ENCODE results near the gene HARBI1.

The HARBI1 gene, protein sequence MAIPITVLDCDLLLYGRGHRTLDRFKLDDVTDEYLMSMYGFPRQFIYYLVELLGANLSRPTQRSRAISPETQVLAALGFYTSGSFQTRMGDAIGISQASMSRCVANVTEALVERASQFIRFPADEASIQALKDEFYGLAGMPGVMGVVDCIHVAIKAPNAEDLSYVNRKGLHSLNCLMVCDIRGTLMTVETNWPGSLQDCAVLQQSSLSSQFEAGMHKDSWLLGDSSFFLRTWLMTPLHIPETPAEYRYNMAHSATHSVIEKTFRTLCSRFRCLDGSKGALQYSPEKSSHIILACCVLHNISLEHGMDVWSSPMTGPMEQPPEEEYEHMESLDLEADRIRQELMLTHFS

DNA sequence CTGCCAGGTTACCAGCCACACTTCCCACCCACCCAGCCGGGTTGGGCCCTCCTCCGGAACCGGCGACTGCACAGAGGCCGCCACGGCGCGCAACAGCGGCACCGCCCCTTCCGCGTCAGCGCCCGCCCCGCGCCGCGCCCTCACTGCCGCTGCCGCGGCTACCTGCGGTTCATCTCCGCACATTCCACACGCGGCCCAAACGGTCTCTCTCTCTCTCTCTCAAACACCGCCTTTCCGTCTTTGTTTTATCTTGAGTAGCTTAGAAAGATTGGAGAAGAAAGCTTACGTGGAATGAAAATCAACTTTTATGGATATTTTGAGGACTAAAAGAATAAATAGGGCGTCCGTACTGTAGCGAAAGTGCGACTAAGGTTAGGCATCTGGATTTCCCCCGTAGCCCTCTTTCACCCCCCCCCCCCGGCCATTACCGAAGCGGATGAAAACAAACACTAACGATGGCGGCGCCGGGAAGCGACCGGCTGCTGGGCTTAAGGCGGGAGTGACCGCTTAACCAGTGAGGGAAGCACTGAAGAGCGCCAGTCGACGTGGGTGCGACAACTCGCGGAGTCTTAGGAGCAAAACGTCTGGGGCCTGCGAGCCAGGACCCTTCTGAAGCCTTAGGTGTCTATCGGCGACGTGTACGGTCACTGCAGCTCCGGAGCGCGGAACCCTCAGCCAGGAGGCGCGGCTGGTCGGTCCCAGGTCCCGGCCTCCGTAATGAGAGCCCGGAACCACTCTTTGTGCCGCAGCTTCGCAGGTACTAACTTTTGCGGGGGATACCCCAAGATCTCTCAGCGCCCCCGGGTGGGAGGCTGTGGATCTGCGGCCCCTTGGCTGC, at the start of gene HARBI1, which contains the start of gene ATG13:
HARBI1 (minus strand) TSS at position 94 of the 838 bp plus-strand sequence. CDS start 990 bp downstream, outside the sequence.
ATG13 (plus strand) TSS at position 420 of the 838 bp plus-strand sequence. CDS start 26,739 bp downstream, outside the sequence.
- DNase-seq (ENCODE audit: low spot score): peak; percentile 94

DNA sequence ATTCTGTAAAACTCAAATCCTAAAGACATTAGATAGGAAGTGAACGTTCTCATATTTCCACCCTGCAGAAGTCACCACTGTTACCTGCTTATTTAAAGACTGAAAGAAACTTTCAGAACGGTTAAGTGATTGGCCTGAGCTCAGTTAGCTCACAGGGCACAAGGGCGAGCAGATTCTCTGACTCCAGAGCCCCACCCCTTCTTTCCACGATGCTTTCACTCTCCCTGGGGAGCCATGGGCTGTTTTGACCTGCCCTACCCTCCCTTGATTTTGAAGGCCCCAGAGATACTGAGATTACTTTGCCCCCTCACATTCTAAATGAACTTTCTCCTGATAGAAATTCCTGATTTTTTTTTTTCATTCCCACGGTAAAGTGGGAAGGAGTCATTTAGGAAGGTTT, 49.5 kb upstream of the HARBI1 start:
- no peak for DNase-seq (ENCODE audit: low spot score)

DNA sequence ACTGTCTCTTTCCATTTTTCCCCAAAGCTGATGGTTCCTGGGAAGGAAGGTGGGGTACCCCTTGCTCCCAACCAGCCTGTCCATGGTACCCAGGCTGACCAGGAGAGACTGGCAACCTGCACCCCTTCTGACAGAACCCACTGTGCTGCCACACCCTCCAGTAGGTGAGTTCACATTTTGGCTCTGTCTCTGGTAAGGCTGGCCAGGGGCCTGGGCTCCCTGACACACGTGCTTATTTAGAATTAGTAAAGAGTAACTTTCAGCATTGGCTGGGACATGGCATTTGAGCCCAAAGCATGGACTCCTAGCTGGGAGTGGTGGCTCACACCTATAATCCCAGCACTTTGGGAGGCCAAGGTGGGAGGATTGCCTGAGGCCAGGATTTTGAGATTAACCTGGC, 48.3 kb upstream of the HARBI1 start:
- DNase-seq (ENCODE audit: low spot score): no peak

DNA sequence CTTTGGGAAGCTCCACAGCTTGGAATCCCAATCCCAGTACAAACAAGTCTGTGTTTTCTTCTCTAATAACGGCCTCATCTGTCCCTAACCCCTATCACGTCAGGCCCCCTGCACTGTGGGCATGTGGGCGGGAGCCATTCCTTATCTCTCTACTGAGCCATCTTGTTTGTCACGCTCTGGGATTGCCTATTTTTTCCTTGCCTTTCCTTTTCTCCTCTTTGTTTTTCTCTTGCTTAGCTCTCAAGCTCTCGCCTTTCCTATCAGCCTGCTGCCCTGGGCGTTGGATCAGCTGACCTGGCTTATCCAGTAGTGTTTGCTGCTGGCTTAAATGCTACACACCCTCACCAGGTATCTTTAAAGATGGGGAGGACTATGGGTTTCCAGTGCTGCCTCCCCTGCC, 47.6 kb upstream of the HARBI1 start:
- no peak for DNase-seq (ENCODE audit: low spot score)

DNA sequence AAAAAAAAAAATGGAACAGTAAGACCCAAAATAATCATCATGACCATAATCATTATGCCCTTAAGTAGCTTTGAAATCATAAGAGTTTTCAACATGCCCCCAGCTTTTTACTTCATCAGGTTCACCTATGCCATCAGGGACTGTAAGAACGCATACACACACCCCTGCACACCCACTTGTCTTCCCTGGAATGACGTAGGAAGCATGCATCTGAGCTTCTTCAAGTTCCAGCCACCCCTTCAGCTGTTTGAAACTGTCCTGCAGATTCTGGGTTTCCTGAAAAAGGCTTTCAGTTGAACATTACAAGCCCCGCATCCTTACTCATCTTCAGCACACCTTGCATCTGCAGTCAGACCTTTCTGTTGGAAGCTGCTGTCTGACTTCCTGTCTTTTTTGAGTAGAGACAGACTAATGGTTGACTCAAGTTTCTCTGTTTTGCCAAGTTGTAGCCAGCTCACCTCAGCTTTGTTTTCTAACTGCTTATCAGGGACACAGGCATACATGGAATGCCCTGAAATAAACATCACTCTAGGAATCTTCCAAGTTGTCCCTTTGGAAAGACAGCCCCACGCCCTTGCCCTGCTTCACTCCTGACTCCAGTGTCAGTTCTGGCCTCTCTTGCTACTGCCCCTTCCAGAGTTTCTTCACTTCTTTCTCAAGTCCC, 46.4 kb upstream of the HARBI1 start:
- DNase-seq (ENCODE audit: low spot score): no peak

DNA sequence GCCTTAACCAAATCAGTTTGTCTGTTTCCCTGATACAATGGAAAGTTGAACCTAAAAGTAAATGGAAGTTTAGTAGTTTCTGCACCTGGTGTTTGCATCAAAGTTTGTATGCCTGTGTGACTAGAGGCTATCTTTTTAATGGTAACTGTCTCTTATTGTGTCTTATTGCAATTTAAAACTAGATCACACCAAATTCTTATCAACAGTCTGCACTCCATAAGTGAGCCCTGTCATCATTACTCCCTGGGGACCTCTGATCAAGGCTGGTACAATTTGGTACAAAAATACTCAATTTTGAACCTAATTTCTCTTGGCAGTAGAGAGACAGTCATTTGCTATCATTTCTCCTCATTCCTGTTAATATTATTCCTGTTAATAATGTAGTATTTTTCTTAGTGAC, 45.3 kb upstream of the HARBI1 start:
- DNase-seq (ENCODE audit: low spot score): no peak

DNA sequence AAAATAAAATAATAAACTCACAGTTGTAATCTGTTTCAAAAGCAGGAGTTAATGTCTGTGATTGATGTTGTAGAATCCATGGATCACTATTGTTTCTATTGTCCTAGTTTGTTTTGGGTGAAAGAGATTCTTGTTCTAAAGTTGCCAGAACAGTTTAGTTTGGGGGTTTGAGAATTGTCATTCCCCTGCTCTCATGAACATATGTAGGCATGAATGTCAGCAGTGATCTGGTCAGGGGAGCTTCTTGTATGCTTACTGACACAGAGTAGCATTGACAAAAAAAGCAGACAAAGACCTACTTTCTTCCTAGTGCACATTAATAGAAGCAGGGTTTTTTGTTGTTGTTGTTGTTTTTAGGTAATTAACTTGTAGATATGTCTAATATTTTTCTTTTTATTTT, 44.8 kb upstream of the HARBI1 start:
- no peak for DNase-seq (ENCODE audit: low spot score)

DNA sequence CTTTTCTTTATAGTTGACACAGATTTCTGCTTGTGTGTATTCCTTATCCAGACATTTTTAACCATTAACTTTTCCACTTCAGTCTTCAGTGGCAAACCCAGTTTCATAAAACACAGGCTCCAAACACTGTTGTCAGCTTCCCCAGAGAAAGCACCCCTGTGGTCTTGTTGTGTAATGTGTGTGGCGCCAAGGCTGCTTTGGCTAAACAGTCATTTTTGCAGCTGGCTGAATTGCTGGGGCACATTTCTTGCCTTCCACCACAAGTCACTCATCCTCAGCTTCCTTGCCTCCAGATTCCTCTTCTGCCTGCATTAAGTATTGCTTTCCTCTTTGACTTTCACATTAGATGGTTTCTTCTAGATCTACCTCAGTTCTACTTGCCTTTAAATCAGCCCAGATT, 42.9 kb upstream of the HARBI1 start:
- peak; percentile 58 for DNase-seq (ENCODE audit: low spot score)

DNA sequence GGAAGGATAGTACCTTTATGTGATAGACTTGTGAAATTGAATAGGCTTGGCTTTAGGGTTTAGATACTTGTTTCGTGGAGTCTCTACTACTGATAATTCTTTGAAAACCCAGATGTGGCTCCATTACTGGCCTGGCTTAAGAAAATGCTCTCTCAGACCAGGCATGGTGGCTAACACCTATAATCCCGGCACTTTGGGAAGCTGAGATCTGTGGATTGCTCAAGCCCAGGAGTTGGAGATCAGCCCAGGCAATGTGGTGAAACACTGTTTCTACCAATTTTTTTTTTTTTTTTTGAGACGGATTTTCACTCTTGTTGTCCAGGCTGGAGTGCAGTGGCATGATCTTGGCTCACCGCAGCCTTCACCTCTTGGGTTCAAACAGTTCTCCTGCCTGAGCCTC, 41.2 kb upstream of the HARBI1 start:
- no peak for DNase-seq (ENCODE audit: low spot score)

DNA sequence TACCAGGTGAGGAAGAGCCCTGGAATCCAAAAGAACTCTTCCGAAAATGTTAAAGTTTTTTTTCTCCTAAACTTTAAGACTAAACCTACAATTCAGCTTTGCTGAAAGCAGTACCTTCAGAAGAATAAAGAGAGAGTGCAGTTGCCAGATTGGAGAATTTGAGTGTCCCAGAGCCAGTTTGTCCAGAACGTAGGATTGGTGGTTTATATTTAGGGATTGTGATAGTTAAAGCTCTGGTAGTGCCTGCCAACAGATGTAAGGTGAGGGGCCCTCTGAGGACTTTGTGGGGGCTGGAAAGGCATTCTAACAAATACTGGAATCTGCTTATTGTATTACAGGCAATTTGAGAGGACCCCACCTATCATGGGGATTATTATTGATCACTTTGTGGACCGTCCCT, 40.2 kb upstream of the HARBI1 start:
- no peak for DNase-seq (ENCODE audit: low spot score)

DNA sequence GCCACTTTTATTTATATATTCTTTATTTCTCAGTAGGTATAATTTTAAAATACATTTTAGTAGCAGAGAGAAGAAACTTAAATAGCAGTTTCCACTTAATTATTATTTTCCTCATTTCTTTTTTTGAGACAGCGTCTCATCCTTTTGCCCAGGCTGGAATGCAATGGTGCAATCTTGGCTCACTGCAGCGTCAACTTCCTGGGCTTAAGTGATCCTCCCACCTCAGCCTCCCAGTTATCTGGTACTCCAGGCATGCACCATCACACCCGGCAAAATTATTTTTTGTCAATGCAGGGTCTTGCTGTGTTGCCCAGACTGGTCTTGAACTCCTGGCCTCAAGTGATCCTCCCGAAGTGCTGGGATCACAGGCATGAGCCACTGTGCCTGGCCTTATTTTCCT, 38.6 kb upstream of the HARBI1 start:
- no peak for DNase-seq (ENCODE audit: low spot score)

DNA sequence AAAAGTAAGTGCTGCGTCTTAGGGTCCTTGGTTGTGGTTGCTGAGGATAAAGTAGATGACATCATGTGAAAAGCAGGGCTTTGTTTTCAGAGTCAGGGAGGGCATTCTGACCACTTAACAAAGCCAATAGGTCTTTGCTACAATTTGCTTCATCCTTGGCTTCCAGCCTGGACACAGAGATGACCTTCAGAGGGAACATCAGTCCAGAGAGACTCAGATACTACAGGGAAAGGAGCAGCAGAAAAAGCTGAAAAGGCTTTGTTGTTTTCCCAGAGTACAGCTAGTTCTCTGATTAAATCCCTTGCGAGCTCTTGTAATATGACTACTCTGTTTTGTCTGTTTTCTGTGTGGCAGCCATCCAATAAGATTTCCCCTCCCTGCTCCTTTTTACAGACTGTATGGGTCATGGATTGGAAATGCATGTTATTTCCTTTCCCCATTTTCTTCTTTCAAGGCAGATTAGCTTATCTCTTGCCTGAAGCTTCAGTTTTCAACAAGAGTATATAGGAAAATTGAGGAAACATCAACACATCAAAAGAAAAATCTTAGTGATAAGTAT, 32.2 kb upstream of the HARBI1 start:
- peak; percentile 77 for DNase-seq (ENCODE audit: low spot score)

DNA sequence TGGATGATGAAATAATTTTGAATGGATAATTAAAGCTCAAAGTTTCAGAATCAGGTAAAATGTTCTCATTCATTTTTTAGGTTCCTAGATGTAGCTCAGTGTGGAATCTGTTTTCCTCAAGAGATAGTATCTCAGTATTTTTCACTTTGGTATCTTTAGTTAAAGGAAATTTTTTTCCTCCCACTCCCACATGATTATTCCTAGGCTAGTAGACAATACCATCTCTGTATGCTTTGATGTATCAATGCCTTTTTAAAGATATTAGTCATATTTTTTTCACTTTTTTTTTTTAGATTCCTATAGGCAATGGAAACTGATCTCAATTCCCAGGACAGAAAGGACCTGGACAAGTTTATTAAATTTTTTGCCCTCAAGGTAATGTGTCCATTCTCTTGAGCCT, 27.0 kb upstream of the HARBI1 start:
- DNase-seq (ENCODE audit: low spot score): no peak

DNA sequence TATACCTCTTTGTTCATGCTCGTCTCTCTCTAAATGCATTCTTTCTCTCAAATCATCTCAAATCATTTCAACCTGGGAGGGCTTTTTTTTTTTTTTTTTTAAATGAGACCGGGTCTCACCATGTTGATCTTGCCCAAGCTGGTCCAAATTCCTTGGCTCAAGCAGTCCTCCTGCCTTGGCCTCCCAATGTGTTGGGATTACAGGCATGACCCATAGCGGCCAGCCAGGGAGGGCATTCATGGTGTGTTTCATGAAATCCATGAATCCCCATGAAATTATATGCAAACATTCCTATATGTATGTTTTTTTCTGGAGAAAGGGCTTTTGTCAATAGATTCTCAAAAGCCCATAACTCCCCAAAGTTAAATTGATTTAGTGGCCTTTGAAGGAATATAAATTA, 26.5 kb upstream of the HARBI1 start:
- DNase-seq (ENCODE audit: low spot score): no peak

DNA sequence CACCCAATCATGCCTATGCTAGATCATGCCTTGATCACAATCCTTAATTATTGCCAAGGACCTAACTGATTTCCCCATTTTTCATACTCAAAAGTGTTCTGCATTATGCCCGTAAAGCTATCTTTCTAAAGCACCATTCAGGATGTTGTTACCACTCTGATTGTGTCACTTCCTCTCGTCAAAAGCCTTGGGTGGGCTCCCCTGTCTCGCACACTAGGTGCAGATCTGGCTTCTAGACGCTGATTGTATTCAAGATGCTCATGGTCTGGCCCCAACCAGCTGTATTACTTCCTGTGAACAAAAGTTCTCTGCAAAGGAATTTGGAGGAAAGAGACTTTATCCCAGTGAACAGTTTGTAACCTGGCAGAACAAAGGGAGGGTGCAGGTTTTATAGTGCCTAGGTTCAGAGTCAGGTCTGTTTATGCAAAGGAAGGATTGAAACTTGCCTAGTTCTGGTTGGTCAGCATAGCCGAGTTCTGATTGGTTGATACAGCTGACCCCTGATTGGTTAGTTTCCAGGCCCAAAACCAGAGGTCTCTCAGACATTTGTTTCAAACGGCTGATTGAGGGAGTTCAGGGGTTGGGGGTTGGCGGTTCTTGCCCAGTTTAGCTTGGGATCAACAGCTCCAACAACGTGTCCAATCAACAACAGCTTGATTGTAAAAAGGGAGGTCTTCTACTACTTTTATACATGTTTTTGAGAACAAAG, 25.8 kb upstream of the HARBI1 start:
- DNase-seq (ENCODE audit: low spot score): no peak

DNA sequence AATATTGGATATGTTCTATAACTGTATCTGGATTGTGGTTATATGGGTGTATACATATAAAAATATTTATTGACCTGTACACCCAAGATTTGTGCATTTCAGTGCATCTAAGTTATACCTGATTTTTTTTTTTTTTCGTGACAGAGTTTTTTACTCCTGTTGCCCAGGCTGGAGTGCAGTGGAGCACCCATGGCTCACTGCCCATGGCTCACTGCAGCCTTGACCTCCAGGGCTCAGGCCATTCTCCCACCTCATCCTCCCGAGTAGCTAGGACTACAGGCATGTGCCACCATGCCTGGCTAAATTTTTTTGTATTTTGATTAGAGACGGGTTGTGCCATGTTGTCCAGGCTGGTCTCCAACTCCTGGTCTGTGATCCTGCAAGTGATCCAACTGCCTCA, 24.6 kb upstream of the HARBI1 start:
- DNase-seq (ENCODE audit: low spot score): no peak

DNA sequence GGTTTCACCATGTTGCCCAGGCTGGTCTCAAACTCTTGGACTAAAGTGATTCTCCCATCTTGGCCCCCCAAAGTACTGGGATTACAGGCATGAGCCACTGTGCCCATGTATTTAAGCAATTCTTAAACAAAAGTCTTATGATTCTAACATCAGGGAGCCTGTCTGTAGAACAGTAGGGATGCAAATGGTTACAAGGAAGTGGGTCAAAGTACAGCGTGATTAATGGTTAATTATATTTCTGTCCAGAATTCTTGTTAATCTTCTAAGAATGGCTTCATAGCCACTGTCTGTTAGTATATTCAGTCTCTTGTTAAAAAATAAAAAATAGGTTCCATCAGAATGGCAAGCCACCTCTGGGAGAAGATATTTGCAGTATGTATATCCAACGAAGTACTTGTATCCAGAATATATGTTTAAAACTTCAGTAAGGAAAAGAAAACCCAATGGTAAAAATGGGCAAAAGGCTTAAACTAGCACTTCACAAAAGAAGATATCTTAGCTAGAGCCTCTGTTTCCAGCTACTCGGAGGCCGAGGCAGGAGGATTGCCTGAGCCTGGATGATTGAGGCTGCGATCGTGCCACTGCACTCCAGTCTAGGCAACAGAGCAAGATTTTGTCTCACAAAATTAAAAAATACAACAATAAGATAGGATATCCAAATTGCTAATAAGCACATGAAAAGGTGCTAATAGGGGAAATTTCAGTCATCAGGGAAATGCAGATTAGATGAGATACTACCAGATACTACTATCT, 23.2 kb upstream of the HARBI1 start:
- no peak for DNase-seq (ENCODE audit: low spot score)

DNA sequence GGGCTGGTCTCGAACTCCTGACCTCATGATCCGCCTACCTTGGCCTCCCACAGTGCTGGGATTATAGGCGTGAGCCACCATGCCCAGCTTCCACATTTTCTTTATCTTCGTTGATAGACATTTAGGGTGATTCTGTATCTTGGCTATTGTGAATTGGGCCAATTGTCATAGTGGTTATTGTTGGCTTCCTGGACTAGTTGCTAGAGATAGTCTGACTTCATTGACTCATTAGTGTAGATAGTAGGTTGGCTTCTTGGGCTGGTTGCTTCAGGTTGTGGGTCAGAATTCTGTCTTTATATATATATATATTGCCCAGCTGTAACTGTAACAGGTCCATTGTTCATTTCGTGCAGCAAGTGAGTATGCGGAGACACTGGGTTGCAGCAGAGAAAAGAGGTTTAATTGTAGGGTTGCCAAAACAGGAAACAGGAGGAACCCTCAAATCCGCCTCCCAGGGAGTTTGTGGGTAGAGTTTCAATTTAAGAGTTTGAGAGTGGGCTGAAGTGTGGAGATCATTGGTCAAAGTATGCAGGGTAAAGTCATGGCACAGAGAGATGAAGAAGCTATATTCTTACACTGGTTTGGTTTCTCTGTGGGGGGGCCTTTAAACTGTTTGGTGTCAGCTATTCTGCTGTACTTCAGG, 22.3 kb upstream of the HARBI1 start:
- no peak for DNase-seq (ENCODE audit: low spot score)

DNA sequence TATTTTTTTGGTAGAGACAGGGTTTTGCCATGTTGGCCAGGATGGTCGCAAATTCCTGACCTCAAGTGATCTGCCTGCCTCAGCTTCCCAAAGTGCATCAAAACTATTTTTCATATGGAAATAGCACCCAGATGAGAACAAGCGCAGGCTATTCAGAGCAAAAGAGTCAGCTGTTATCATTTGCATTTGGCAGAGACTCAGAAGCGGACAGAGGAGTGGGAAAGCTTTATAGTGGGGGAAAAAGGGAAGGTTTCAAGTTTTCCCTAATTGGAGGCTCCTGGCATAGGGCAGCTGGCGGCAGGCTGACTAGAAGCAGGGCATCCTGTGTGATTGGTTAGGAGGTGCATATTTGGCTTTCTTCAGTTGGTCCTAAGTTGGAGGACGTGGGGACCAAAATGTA, 20.5 kb upstream of the HARBI1 start:
- DNase-seq (ENCODE audit: low spot score): no peak

DNA sequence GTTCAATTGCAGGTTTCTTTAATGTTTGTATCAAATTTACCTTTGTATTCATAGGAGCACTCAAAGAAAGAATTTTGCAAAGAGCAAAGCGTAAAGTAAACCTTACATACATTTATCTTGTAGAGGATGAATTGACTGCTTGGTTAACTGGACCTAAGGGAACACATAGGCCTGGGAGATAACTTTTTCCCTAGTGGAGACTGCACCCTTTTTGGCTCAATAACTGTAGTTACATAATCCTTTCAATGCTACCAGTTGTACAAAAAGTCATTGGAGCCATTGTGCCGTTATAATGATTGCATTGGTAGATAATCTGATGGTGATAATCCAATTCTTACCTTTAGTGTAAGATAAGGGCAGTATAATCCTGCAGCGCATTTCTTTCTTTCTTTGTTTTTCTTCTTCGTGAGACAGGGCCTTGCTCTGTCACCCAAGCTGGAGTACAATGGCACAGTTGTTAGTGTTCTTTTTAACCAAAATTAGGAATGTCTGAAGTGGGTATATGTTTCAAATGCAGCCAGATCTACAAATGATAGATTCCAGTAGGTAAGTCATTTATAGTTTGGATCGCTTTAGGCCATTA, 18.6 kb upstream of the HARBI1 start:
- no peak for DNase-seq (ENCODE audit: low spot score)
